Measurements from ENCODE around the gene SPDYE3.

DNA sequence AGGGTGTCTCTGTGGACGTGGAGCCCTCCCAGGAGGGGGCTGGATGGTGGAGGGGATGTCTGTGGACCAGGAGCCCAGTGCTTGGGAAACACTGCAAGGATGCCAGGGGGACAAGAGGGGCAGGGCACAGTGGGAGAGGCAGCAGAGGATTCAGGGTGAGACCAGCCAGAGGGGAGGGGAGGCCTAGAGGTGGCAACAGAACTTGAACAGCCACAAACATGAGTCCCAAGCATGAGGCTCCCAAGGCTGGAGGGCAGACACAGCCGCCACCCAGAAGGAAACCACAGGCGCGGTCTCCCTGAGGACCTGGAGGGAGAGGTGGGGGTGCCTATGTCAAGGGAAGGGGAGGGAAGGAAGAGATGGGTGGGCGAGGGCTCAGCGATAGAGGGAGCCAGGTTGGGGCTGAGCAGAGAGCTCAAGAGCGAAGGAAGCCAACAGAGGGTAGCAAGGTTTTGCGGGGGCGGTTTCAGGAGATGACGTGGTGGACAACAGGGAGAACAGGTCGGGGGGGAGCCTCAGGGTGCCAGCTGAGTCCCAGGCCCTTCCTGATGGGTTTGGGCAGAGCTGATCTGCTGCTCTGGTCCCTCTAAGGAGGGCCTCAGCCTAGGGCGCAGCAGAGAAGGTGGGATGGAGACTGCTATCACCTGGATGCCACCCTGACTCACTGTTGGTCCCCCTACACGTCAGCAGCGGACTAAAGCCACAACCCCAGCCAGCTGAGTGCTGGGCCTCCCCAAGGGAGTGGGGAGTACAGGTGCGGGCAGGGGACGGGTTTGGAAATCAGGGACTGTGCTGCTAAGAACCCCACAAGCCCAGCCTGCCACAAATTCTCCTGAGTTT is 59.1 kb downstream of the SPDYE3 start:
- TF ChIP-seq, protein P1, sequence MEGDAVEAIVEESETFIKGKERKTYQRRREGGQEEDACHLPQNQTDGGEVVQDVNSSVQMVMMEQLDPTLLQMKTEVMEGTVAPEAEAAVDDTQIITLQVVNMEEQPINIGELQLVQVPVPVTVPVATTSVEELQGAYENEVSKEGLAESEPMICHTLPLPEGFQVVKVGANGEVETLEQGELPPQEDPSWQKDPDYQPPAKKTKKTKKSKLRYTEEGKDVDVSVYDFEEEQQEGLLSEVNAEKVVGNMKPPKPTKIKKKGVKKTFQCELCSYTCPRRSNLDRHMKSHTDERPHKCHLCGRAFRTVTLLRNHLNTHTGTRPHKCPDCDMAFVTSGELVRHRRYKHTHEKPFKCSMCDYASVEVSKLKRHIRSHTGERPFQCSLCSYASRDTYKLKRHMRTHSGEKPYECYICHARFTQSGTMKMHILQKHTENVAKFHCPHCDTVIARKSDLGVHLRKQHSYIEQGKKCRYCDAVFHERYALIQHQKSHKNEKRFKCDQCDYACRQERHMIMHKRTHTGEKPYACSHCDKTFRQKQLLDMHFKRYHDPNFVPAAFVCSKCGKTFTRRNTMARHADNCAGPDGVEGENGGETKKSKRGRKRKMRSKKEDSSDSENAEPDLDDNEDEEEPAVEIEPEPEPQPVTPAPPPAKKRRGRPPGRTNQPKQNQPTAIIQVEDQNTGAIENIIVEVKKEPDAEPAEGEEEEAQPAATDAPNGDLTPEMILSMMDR (IDR thresholded peaks at IDR 0.05), result no peak
- no peak for TF ChIP-seq POLR2A (IDR thresholded peaks at IDR 0.05)

Data from right lobe of liver (tissue), 4 donors.